ENCODE measurements around the gene GRAMD1A.

DNA sequence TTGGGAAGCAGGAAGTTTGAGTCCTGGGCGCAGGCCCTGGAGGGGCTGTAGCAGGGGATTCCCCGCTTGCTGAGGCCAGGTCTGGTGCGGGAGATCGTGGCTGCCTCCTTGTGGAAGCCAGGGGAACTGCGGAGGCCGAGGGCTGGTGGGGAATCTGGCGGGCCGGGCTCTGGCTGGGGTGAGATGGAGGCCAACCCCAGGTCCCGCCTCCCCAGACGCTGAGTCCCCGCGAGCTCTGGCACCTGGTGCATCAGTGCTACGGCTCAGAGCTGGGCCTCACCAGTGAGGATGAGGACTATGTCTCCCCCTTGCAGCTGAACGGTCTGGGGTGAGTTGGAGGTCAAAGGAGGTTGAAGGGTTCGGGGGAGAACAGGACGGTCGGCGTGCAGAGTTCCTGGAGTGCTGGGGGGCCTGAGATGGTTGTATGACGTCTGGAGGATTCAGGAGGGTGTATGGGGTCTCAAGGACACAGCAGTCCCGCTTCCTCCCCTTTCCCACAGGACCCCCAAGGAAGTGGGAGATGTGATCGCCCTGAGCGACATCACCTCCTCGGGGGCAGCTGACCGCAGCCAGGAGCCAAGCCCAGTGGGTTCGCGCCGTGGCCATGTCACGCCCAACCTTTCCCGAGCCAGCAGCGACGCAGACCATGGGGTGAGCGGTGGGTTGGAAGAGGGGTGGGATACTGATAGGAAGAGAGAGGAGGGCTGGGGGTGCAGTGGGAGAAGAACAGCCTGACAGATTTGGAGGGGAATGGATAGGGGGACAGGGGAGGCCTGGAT lies 13.1 kb downstream of the GRAMD1A start:
- TF ChIP-seq, protein P1, sequence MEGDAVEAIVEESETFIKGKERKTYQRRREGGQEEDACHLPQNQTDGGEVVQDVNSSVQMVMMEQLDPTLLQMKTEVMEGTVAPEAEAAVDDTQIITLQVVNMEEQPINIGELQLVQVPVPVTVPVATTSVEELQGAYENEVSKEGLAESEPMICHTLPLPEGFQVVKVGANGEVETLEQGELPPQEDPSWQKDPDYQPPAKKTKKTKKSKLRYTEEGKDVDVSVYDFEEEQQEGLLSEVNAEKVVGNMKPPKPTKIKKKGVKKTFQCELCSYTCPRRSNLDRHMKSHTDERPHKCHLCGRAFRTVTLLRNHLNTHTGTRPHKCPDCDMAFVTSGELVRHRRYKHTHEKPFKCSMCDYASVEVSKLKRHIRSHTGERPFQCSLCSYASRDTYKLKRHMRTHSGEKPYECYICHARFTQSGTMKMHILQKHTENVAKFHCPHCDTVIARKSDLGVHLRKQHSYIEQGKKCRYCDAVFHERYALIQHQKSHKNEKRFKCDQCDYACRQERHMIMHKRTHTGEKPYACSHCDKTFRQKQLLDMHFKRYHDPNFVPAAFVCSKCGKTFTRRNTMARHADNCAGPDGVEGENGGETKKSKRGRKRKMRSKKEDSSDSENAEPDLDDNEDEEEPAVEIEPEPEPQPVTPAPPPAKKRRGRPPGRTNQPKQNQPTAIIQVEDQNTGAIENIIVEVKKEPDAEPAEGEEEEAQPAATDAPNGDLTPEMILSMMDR (IDR thresholded peaks at IDR 0.05), result peak; percentile 91
- TF ChIP-seq EZH2 (IDR thresholded peaks at IDR 0.05), result no peak
- no peak for TF ChIP-seq EZH2phosphoT487 (IDR thresholded peaks at IDR 0.05)
